Heart left ventricle (tissue), 13 donors: ENCODE measurements around the gene MRPS11.

Experiments used
- CTCF ChIP-seq, 12 donors: fragments of 200-600 bp; sonication (generic) in 4 of 12; IDR thresholded peaks; one replicate each; pipeline versions ENCODE4 v1.5.0 to v1.8.0; 2018 to 2022; ENCODE audit warnings: antibody characterized with exemption in 12 of 12, mild to moderate bottlenecking in 5 of 12
- POLR2A ChIP-seq, 2 donors: fragments of 450-650 bp; IDR thresholded peaks; one replicate each; pipeline ENCODE4 v1.6.1; 2017; ENCODE audit warnings: antibody characterized with exemption in 2 of 2, mild to moderate bottlenecking in 2 of 2, moderate library complexity in 2 of 2
- donor health status: ischemic (EF 13 %, LVEDD 7.1; RV severe dilation, severe dysfunction).
- donor health status: DM: no; HTN: yes; CAD: no.
- donor health status: DM: no; HTN: no; CAD: no.
- donor health status: ischemic (EF 25% LVEDD 6.9; RV normal size, moderate dysfunction).
- donor health status: ischemic (EF 25% LVEDD 5.7; RV mildly dilated, moderate dysfunction).
- donor health status: ischemic (EF 35%, LVEDD 5.7; RV mildly dilated, moderate dysfunction).
- donor health status: nonischemic (EF 11% LVEDD 7.7; RV severe dilation, severe dysfunction).
- donor health status: DM: yes; HTN: yes; CAD: no.
- donor health status: PGD.
- donor health status: ischemic (EF 29% LVEDD 5.4; RV normal size, mild dysfunction).
- donor health status: nonischemic (EF 23%, LVEDD 6.1; RV moderate dilation, normal function).

DNA sequence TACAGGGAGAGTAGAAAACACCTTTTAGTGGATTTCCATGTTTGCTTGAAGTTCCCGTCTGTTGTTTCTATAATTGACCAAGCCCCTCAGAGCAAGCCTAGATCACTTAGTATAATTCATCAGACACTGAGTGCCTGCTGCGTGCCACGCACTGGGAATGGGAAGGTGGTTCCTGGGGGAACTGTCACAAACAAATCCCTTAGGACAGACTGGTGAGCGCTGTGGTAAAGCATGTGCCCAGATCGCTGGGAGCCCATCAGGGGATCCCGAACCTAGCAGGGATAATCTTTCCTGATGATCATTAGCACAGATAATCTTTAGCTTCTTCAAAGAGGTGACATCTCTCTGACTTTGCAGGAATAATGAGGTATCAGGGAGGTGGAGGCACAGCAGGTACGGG lies 9.6 kb downstream of the MRPS11 start:
- TF ChIP-seq CTCF (IDR thresholded peaks at IDR 0.05) (no peak), POLR2A (IDR thresholded peaks at IDR 0.05) (no peak)
